HG03558 (cell line): ENCODE results near the gene FUT2.
"Not testable (repeated sequence)": the region's sequence is repeated elsewhere in the genome, so short reads cannot be mapped to it uniquely, and the experiment has no call there.

Source experiments
- ATAC-seq: cut with Tn5 transposase; IDR thresholded peaks from one replicate; pipeline ENCODE4 v1.9.1; 2021; ENCODE audit warnings: moderate number of reproducible peaks; ENCODE audit not compliant: unreplicated experiment; ENCODE audit errors: extremely low read depth

Gene FUT2

DNA sequence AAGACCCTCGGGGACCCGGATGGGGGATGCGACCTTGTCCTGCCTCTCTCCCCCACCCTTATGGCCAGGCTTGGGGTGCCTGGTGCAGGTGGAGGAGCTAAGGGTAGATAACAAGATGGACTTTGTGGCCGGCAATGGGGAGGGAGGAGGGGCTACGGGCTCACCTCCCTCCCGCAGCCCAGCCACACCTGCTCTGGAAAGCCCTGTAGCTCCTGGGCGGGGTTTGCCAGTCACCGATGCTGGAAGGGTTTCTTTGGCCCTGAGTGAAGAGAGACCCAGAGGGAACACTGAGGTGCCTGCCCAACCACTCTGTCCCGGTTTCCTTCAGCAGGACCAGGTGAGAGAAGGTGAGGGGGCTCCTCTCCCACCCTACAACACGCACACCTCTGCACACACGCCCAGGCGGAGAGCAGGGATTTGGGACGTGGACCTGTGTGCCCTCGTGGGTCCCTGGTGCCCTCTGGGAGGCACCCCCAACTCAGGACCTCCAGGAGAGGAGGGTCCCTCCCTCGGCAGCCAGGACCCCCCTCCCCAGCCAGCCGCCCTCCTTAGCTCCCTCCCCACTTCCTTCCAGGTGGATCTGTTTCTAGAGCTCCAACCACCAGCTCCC is at the start of gene FUT2:
Gene FUT2 (plus strand): TSS at position 229 of the 610 bp plus-strand sequence. CDS start 6,986 bp downstream, outside the sequence.
- ATAC-seq: no peak

DNA sequence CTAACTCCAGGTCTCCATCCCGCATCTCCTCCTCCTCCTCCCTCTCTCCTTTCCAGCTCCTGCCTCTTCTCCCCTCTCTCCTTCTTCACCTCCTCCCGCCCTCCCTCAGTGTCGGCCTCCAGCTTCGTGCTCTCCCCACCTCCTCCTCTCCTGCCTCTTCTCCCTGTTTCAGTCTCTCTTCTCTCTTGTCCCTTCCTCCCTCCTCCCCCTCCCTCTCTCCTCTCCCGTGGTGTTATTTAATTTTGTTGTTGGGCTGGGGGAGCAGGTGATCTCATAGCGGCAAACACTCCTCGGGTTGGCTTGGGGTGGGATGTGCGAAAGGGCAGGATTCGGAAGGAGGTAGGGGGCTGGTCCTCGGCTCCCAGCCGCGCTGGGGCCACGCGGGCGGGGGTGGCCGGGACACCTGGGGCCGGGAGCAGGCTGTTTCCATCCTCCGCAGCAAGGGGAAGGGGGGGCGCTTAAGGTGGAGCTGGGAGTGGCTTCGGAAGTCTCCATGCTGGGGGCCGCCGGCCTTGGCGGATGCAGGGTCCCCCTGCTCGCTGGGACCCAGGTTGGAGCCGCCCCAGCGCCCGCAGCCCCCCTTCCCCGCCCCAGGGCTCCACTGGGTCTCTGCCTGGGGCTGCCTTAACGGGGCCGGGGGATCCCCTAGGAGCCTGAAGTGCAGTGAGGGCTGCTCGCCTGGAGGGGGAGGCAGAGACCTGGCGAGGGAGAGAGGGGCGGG is 49.6 kb upstream of the FUT2 start, which contains the start of gene CA11:
Gene CA11 (minus strand): TSS at position 187 of the 721 bp plus-strand sequence. CDS start 555 bp downstream, outside the sequence.
- no peak for ATAC-seq

DNA sequence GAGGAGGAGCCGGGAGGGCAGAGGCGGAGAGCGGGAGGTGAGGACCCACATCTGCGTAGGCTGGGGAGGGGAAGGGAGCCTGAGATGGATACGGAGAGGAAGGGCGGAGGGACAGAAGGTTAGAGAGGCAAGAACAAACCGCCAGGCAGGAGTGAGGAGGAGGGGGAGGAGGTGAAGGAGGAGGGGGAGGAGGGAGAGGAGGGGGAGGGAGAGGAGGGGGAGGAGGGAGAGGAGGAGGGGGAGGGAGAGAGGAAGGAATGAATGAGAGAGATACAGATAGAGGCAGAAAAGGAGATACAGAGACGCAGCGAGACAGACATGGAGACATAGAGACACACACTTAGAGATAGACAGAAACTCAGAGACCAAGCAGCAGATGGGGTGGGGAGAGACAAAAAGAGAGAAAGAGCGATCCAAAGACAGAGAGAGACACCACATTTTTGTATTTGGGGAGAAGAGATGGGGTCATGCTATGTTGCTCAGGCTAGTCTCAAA is 49.0 kb upstream of the FUT2 start:
- ATAC-seq: peak; percentile 46

DNA sequence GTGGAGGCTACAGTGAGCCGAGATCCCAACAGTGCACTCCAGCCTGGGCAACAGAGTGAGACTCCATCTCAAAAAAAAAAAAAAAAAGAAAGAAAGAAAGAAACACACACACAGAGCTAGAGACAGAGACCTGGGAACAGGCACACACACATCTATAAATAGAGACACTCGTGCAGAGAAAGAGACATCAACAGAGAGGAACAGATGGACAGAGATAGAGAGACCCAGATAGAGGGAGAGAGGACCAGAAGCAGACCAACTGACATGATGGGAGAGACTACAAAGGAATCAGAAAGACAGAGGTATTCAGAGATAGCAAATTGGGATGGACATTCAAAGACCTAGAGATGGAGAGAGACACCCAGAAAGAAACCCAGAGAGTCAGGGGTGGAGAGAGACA is 47.6 kb upstream of the FUT2 start:
- no peak for ATAC-seq

DNA sequence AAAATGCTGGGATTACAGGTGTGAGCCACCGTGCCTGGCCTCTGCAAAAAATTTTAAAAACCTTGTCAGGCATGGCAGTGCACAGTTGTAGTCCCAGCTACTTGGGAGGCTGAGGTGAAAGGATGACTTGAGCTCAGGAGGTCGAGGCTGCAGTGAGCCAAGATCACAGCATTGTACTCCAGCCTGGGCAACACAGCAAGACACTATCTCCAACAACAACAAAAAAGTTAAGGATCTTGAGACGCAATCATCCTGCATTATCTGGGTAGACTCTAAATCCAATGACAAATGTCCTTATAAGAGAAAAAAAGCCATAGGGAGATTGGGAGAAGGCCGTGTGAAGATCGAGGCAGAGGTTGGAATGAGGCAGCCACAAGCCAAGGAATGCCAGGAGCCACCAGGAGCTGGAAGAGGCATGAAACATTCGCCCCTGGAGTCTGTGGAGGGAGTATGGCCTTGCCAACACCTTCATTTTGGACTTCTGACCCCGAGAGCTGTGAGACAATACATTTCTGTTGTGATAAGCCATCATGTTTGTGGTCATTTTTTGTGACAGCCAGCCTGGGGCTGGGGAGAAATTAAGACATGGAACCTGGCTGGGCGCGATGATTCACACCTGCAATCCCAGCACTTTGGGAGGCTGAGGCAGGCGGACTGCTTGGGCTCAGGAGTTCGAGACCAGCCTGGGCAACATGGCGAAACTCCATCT is 44.6 kb upstream of the FUT2 start:
- ATAC-seq: no peak

DNA sequence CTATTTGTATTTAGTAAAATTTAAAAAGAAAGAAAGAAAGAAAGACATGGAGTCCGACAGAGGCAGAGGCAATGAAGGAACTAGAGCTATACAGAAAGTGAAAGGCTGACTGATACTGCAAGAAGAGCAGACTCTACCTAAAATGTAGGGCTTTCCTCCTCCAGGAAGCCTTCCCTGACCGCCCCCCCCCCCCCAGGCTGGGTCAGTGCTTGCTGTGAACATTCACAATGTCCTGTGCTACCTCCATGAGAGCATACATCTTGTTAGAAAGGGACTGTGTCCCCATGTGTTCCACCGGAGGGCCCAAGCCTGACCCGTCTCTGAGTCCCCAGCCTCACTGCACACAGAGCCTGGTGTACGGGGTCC is 44.1 kb upstream of the FUT2 start:
- no peak for ATAC-seq

DNA sequence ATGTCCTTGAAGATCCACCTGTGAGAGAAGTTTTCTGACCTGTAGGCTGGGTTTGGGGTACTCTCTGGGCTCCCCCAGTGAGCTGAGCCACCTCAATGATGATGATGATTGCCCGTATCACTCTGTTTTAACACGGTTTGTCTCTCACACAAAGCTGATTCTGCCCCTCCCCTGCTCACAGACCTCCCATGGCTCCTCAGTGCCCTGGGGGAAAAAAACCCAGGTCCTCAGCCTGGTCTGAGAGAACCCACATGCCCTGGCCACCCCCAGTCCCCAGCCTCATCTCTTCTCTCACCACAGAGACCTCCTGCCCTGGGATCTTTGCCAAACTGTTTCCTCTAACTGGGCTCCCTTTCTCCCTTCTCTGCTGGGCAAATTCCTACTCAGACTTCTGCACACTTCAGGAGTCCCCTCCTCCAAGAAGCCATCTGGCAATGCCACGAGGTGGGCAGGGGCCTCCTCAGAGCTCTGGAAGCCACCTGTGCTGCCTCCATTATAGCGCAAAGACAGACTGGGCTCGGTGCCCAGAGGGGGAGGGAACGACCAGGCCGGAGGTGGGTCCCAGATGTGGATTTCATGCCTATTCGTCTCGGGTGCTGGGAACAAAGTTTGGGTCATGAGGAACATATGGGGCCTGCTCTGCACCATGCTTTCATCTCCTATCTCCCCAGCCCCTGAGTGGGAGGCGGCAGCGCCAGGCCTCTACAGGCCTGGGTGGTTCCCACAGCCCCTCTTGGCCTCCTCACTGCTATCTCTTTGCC is 41.3 kb upstream of the FUT2 start:
- ATAC-seq: no peak

DNA sequence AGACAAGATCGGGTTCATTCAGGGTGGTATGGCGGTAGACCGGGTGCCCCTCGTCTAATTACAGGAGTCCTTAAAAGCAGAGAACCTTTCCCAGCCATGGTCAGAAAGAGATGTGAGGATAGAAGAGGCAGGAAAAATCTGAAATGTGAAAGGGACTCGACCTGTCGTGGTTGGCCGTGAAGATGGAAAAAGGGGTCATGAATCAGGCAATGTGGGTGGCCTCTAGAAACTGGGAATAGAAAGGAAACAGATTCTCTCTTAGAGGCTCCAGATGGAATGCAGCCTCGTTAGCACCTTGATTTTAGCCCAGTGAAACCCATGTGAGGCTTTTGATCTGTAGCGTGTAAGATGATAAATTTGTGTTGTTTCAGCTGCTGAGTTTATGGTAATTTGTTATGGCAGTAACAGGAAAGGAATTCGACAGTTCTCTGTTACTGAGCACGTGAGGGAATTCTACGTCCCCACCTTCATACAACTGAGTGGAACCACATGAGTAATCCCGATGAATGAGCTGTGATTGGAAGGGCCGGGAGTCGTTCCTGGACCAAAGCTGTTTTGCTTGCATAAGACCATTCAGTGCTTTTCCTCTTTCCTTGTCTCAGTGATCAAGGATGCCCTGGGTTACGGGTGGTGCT is 38.8 kb upstream of the FUT2 start:
- no peak for ATAC-seq

DNA sequence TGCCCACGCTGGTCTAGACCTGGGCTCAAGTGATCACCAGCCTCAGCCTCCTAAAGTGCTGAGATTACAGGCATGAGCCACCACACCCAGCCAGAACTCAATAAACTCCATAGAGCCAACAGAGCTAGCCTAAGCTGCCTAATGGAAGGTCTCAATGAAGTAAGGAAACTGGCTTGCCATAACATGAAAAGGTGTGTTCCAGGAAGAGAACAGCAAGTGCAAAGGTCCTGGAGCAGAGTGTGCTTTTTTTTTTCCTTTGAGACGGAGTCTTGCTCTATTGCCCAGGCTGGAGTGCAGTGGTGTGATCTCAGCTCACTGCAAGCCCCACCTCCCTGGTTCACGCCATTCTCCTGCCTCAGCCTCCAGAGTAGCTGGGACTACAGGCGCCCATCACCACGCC is 37.9 kb upstream of the FUT2 start:
- not testable (repeated sequence) for ATAC-seq

DNA sequence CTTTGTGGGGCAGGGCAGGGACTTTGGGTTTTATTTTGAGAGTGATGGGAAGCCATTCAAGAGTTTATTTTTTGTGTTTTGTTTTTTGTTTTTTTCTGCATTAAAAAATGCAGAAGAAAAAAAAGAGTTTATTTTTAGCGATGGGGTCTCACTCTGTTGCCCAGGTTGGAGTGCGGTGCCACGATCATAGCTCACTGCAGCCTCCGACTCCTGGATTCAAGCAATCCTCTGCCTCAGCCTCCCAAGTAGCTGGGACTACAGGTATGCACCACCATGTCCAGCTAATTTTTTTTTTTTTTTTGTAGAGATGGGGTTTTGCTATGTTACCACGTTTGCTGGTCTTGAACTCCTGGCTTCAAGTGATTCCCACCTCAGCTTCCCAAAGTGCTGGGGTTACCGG is 37.3 kb upstream of the FUT2 start:
- no peak for ATAC-seq

DNA sequence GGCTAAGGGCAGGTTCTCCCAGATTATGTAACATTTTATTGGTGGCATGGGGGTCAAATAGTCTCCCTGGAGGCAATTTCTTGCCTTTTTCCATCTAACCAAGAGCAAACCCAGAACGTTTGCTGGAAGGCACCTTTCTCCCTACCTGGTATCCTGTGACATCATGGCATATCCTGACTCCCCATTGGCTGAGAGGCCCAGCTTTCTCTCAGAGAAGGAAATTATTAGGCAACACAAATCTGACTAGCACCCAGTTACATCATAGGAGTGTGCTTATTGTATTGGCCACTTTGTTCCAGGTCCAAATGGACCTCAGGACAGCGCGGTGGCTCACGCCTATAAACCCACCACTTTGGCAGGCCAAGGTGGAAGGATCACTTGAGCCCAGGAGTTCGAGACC is 36.0 kb upstream of the FUT2 start:
- ATAC-seq: no peak

DNA sequence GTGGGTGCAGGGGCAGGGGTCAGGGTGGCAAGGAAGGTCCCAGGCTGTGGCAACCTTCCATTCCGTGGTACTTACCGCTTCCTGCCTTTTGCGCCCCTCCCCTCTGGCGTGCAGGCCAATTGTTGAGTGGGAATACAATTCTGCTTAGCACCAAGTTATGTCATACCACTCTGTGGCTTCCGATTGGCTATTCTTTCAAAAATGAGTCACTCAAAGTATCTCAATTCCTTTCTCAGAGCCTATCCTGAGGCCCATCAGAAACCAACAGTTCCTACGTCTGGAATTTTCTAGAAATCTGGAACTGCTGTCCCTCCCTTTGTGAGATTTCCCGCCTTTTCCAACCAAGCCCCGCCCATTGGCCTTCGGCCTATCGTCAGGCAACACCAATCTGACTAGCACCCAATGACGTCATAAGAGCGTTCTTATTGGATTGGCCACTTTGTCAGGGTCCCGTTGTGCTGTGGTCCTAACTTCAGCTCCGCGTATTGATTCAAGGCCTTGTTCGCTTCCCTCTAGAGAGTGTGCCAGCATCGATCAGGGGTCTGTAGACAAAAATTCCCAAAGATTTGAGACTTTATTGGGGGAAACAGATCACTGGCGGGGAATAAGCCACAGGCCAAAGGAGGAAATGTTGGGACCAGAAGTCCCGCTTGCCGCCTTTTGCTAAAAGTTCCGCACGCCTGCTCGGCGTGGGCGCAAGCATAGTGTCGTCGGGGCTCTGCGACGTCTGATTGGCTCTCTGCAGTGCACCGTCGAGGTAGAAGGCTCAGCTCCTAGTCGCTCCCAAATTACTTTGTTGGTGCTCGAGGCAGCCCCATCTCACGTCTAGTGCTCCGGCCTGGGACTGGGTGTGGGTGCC is 34.7 kb upstream of the FUT2 start:
- no peak for ATAC-seq

DNA sequence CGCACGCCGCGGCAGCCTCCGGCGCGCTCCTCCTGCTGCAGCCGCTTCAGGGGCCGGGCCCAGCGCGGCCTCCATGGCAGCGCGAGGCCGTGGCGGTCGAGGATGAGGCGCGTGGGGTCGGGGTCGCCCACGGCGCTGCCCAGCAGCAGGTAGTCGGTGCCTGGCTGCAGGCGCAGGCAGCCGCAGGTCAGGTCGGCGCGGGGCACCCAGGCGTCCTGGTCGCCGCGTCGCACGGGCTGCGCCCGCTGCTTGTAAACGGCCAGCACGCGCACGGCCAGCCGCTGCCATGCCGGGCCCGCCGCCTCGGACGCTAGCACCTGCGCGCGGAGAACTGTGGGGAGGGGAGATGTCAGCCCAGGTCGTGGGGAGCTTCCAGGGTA is 34.1 kb upstream of the FUT2 start:
- ATAC-seq: no peak

DNA sequence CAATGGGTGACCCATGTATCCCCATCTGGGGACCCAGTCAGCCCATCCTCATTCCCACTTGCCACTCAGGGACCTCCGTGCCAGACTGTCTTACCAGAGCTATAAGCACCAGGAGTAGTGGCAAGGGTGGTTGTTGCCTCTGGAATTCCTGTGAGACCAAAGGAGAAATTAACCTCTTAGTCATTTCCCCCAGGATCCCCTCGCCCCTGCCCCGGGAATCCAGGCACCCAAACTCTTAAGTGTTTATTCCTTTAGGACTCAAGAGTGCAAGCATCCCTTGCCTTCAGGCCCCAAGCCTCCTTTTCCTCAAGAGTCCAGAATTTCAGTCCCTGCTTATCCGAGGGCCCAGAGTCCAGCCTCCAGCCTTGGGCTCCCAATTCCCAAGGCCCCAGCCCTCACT is 32.1 kb upstream of the FUT2 start:
- ATAC-seq: no peak

DNA sequence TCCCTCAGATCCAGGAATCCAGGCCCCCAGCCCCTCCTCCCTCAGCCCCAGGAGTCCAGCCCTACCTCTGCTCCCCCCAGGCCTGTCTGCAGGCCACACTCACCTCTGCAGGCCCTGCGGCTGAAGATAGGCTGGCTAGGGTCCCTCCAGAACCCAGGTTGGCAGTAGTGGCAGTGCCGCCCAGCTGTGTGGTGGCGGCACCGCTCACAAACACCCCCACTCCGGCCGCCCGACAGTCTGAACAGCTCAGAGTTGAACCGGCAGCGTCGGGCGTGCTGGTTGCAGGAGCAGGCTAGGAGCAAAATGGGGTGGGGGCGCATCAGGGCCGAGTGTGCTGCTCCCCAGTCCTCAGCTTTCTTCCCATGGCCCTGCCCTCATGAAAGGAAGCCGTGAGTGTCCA is 31.3 kb upstream of the FUT2 start:
- ATAC-seq: no peak

DNA sequence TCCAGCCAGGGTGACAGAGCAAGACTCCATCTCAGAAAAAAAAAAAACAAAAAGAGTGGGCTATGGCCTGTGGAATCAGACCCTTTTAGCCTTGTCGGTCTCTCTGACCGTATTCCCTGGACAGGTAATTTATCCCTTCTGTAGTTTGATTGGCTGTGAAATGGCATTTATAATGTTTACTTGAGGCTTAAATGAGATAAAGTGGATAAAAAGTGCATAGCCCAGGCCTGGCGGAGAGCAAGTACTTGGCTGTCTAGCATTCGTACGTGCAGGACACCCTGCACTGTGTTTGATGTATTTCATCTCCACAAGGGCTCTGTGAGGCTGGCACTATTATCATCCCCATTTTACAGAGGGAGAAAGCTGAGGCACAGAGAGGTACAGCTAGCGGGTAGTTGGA is 30.0 kb upstream of the FUT2 start:
- no peak for ATAC-seq

DNA sequence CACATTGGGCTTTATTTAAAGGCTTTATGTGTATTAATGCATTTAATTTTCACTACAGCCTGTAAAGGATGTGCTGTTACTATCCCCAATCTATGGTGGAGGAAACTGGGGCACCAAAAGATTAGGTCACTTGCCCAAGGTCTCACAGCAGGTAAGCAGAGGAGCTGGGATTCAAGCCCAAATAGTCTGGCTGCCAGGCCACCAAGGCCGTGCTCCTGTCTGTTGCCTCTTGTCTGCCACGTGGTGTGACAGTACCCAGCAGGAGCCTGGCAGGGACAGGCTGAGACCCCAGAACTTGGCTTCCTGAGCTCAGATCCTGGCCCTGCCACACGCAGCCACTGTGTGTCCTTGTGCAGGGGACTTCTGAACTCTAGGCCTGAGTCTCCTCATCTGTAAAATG is 27.4 kb upstream of the FUT2 start:
- no peak for ATAC-seq

DNA sequence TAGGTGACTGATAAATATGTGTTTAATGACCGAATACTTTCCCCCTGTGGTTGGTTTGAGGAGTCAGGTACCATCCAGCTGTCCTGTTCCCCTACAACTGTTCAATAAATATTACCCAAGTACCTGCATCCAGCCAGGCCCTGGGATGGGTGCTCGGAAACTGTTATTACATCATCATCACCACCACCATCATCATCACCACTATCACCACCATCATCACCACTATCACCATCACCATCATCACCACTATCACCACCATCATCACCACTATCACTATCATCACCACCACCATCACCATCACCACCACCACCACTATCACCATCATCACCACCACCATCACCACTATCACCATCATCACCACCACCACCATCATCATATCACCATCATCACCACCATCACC is 27.0 kb upstream of the FUT2 start:
- no peak for ATAC-seq

DNA sequence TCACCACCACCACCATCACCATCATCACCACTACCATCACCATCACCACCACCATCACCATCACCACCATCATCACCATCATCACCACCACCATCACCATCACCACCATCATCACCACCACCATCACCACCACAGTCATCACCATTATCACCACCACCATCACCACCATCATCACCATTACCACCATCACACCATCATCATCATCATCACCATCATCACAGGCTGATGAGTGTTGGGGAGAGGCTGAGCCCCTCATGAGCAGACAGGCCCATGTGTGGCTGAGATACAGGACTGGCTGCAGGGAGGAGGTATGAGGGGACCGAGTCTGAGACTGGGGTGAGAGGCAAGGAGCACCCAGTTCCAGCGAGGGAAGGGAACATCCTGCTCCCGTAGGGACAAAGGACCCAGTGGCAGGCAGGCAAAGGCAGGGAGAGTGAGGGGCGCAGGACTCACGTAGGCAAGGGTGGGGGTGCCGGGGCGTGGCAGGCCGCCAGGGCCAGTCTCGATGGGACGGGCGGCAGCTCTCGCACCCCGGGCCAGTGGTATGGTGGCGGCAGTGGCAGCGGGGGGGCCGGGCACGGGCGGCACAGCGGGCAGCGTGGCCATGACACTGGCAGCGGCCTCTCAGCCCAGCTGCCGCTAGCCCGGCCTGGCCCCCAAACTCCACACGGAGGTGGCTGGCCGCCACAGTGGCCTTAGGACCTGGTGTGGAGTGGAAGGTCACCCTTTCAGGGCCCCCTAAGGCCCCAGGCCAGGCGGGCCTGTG is 25.7 kb upstream of the FUT2 start:
- no peak for ATAC-seq
